ENCODE data around the gene PCDHGA6.

Gene PCDHGA6

GRCh38 chr5:141422742-141423291 is 49.1 kb downstream of the PCDHGA6 start:
- no peak for DNase-seq

GRCh38 chr5:141427783-141428426 is 54.2 kb downstream of the PCDHGA6 start:
- no peak for DNase-seq
